ENCODE measurements around the gene KCTD10.

The KCTD10 gene, protein sequence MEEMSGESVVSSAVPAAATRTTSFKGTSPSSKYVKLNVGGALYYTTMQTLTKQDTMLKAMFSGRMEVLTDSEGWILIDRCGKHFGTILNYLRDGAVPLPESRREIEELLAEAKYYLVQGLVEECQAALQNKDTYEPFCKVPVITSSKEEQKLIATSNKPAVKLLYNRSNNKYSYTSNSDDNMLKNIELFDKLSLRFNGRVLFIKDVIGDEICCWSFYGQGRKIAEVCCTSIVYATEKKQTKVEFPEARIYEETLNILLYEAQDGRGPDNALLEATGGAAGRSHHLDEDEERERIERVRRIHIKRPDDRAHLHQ

DNA sequence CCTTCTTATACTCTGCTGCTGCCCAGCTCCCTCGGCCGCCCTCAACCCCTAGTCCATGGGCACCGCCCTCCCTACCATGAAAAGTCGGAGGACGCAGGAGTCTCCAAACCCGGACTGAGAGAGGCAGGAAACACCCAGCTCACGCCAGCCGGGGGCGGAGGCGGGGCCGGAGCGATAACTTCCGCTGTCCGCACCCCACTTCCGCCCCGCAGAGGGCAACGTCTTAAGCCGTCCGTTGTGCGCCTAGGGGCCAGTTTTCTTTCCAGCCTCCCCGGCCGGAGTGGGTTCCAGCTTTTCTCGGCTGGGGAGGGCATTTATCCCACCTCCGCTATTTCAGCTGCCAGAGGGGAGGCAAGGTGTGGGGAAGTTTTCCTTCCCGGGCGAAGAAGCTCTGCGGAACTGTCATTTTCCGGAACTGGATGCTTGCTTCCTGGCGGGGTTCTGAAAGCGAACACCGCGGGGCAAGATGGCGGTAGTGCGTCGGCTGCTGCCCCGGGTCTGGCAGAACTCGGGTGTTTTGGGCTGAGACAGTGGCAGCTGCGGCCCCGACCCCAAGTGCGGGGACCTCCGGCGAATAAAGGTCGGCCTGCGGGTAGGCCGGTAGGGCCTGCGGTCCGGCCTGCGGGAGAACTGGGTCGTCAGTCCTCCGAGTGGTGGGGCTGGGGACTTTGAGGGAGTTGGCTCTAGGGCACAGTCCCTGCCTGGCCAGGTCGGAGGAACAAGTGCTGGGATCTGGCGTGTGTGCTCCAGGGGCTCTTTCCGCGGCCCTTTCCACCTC, at the start of gene KCTD10, which contains the start of gene UBE3B:
Gene KCTD10 (minus strand): TSS at position 116 of the 778 bp plus-strand sequence. CDS start 38 bp downstream, at position 78.
Gene UBE3B (plus strand): TSS at position 450 of the 778 bp plus-strand sequence. CDS start 5,918 bp downstream, outside the sequence.
- TF ChIP-seq CTCF (IDR thresholded peaks at IDR 0.05; ENCODE audit: extremely low read depth, insufficient read depth, missing control alignments), result no peak
- peak; percentile 91 for DNase-seq (ENCODE audit: low spot score)
- in situ Hi-C loops (cut with MboI; ENCODE audit: low pct_unique_long_range_greater_than_20kb, low sequenced_read_pairs, unreplicated experiment), result no loop called here

DNA sequence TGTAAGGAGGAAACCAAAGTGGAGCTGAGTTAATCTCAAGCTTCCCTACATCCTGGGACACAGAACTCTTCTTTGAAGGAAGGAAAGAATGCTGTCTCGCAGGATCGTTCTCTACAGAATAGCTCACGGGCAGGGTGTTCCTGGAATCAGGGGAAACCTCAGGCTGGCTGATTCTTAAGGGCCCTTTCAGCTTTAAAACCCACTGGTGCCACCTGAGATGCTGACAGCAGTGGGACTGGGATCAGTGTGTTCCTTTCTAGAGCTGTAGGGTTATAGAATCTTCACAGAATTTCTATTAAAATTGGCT, 48.1 kb upstream of the KCTD10 start:
- TF ChIP-seq CTCF (IDR thresholded peaks at IDR 0.05; ENCODE audit: extremely low read depth, insufficient read depth, missing control alignments), result no peak
- in situ Hi-C loops (cut with MboI; ENCODE audit: low pct_unique_long_range_greater_than_20kb, low sequenced_read_pairs, unreplicated experiment), result no loop called here
- no peak for DNase-seq (ENCODE audit: low spot score)

GRCh38 chr12:109524466-109525278, 47.6 kb upstream of the KCTD10 start:
- no peak for DNase-seq (ENCODE audit: low spot score)
- in situ Hi-C loops (cut with MboI; ENCODE audit: low pct_unique_long_range_greater_than_20kb, low sequenced_read_pairs, unreplicated experiment), result no loop called here
- no peak for TF ChIP-seq CTCF (IDR thresholded peaks at IDR 0.05; ENCODE audit: extremely low read depth, insufficient read depth, missing control alignments)

- in situ Hi-C loops (cut with MboI; ENCODE audit: low pct_unique_long_range_greater_than_20kb, low sequenced_read_pairs, unreplicated experiment), result no loop called here
- TF ChIP-seq CTCF (IDR thresholded peaks at IDR 0.05; ENCODE audit: extremely low read depth, insufficient read depth, missing control alignments), result no peak
- no peak for DNase-seq (ENCODE audit: low spot score)
These were observed 46.4 kb upstream of the KCTD10 start for GRCh38 chr12:109523504-109523903.

DNA sequence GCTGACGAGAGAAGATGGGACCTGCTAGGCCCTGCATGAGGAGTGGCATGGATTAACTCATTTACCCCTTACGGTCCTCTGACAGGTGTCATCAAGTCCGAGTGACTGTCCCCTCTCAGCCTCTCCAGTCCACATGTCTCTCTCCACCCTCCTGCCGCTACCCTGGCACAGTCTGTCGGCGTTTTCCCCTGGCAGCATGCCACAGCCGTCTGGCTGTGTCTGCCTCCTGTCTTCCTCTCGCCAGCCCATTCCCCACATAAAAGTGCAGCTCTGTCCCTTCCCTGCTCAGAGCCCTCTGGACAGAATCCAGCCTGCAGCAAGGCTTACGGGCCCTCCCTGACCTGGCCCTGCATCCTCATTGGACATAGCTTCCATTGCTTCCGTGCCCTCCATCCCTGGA, 46.0 kb upstream of the KCTD10 start:
- in situ Hi-C loops (cut with MboI; ENCODE audit: low pct_unique_long_range_greater_than_20kb, low sequenced_read_pairs, unreplicated experiment), result no loop called here
- no peak for TF ChIP-seq CTCF (IDR thresholded peaks at IDR 0.05; ENCODE audit: extremely low read depth, insufficient read depth, missing control alignments)
- DNase-seq (ENCODE audit: low spot score), result no peak

- in situ Hi-C loops (cut with MboI; ENCODE audit: low pct_unique_long_range_greater_than_20kb, low sequenced_read_pairs, unreplicated experiment), result no loop called here
- TF ChIP-seq CTCF (IDR thresholded peaks at IDR 0.05; ENCODE audit: extremely low read depth, insufficient read depth, missing control alignments), result no peak
- DNase-seq (ENCODE audit: low spot score), result no peak
These were observed 44.7 kb upstream of the KCTD10 start for GRCh38 chr12:109521831-109522230.
